SK-N-SH (cell line): Measurements from ENCODE around the gene GDF2. TPM values are rescaled to one million over a fixed set of nuclear protein-coding genes. Genes with fewer than 3 reads are reported as not detected.

Source experiments
- CTCF ChIA-PET: fragments of 300-600, 350-600 bp; formaldehyde crosslinking; extraction: SDS; loops from one replicate; lab custom pipeline; 2021; lab: Yijun Ruan, JAX
- POLR2A ChIA-PET: fragments of 350-600 bp; sonication (Branson Sonifier 250); formaldehyde crosslinking; extraction: SDS; loops from one replicate; lab custom pipeline; 2020; ENCODE audit warnings: antibody characterized with exemption, inconsistent platforms; lab: Yijun Ruan, JAX
- DNase-seq: peaks from one replicate; pipeline ENCODE4 v3.0.0; 2012
- H2AFZ ChIP-seq: fragments of 200-600 bp; sonication (generic); 2 replicates; pipeline ENCODE4 v1.8.1; 2016; ENCODE audit warnings: antibody characterized with exemption, mild to moderate bottlenecking, low read depth
- H3F3A ChIP-seq: fragments of 200-600 bp; sonication (generic); replicated peaks from 2 replicates; pipeline ENCODE3; 2016; ENCODE audit warnings: antibody characterized with exemption, mild to moderate bottlenecking; ENCODE audit not compliant: insufficient read depth
- H3K27ac ChIP-seq, 2 experiments: fragments of 200-500 bp in 1 of 2; fragments of 200-600 bp in 1 of 2; sonication (Bioruptor generic) in 1 of 2; sonication (generic), shearing (Covaris generic) in 1 of 2; 2 replicates each; pipeline versions ENCODE4 v1.5.1 to v1.6.1; 2014 to 2016; ENCODE audit warnings: low read depth in 2 of 2, inconsistent platforms in 1 of 2, low read length in 1 of 2, mild to moderate bottlenecking in 1 of 2, mixed read lengths in 1 of 2
- H3K27me3 ChIP-seq: fragments of 200-600 bp; sonication (generic), shearing (Covaris generic); 2 replicates; pipeline ENCODE4 v1.6.1; 2016; ENCODE audit warnings: mixed run types; ENCODE audit not compliant: insufficient read depth
- H3K36me3 ChIP-seq, 2 experiments: fragments of 200-500 bp in 1 of 2; fragments of 200-600 bp in 1 of 2; sonication (Bioruptor generic) in 1 of 2; sonication (generic) in 1 of 2; replicated peaks in 1 of 2; 2 replicates each; pipeline versions ENCODE3 to v1.5.1; 2014 to 2016; ENCODE audit warnings: low read length in 1 of 2, mild to moderate bottlenecking in 1 of 2; ENCODE audit not compliant: insufficient read depth in 2 of 2, control insufficient read depth in 1 of 2
- H3K4me1 ChIP-seq, 2 experiments: fragments of 200-500 bp in 1 of 2; fragments of 200-600 bp in 1 of 2; sonication (Bioruptor generic) in 1 of 2; sonication (generic), shearing (Covaris generic) in 1 of 2; 2 replicates each; pipeline versions ENCODE4 v1.5.1 to v1.6.1; 2014 to 2016; ENCODE audit warnings: low read depth in 1 of 2, low read length in 1 of 2, mixed run types in 1 of 2; ENCODE audit not compliant: insufficient read depth in 2 of 2, control insufficient read depth in 1 of 2
- H3K4me2 ChIP-seq: fragments of 200-600 bp; sonication (generic), shearing (Covaris generic); 2 replicates; pipeline ENCODE4 v1.6.1; 2017; ENCODE audit warnings: mixed run types
- H3K4me3 ChIP-seq, 2 experiments: fragments of 200-500 bp in 1 of 2; fragments of 200-600 bp in 1 of 2; sonication (Bioruptor generic) in 1 of 2; sonication (generic), shearing (Covaris generic) in 1 of 2; 2 replicates each; pipeline versions ENCODE4 v1.5.1 to v1.8.1; 2014 to 2016; ENCODE audit warnings: low read depth in 2 of 2, inconsistent platforms in 1 of 2, low read length in 1 of 2, mild to moderate bottlenecking in 1 of 2, mixed read lengths in 1 of 2, moderate library complexity in 1 of 2
- H3K79me2 ChIP-seq: fragments of 200-600 bp; sonication (generic); 2 replicates; pipeline ENCODE4 v1.8.1; 2017; ENCODE audit warnings: mild to moderate bottlenecking; ENCODE audit not compliant: insufficient read depth
- H3K9ac ChIP-seq: fragments of 200-600 bp; sonication (generic); 2 replicates; pipeline ENCODE4 v1.6.1; 2017; ENCODE audit warnings: mixed run types
- H3K9me2 ChIP-seq: fragments of 200-600 bp; sonication (generic); 2 replicates; pipeline ENCODE4 v1.6.1; 2017; ENCODE audit warnings: mixed run types
- H3K9me3 ChIP-seq: fragments of 200-600 bp; sonication (generic); 2 replicates; pipeline ENCODE4 v1.6.1; 2017; ENCODE audit warnings: mixed run types, mild to moderate bottlenecking, moderate library complexity
- H4K20me1 ChIP-seq: fragments of 200-600 bp; sonication (generic); 2 replicates; pipeline ENCODE4 v1.6.1; 2017; ENCODE audit warnings: mild to moderate bottlenecking, mixed run types; ENCODE audit not compliant: insufficient read depth
- EP300 ChIP-seq, 2 experiments: IDR thresholded peaks; 2 replicates each; pipeline versions ENCODE4 v1.4.0 to v1.6.1; 2012; ENCODE audit warnings: borderline replicate concordance in 1 of 2, low read depth in 1 of 2, low read length in 1 of 2
- EZH2phosphoT487 ChIP-seq: fragments of 200-600 bp; sonication (generic); IDR thresholded peaks from 2 replicates; pipeline ENCODE4 v1.6.1; 2017; ENCODE audit warnings: low read depth, mixed run types, mild to moderate bottlenecking, antibody characterized with exemption, moderate library complexity, borderline replicate concordance
- FOXJ3 ChIP-seq: sonication (generic); formaldehyde crosslinking; IDR thresholded peaks from 2 replicates; pipeline ENCODE4 v1.5.1; 2020; ENCODE audit warnings: mild to moderate bottlenecking, missing genetic modification reagents
- MEF2A ChIP-seq: IDR thresholded peaks from 2 replicates; pipeline ENCODE4 v1.4.0; 2012; ENCODE audit warnings: low read depth, borderline replicate concordance
- PBX3 ChIP-seq: IDR thresholded peaks from 2 replicates; pipeline ENCODE4; 2012
- RAD21 ChIP-seq: IDR thresholded peaks from 2 replicates; pipeline ENCODE4 v1.6.1; 2012; ENCODE audit warnings: mild to moderate bottlenecking, low read length
- RFX5 ChIP-seq: IDR thresholded peaks from 2 replicates; pipeline ENCODE4 v1.6.1; 2012; ENCODE audit warnings: mild to moderate bottlenecking, improper control_type of control experiment, low read length
- RXRA ChIP-seq: IDR thresholded peaks from 2 replicates; pipeline ENCODE4 v1.4.0; 2012; ENCODE audit warnings: low read depth, mild to moderate bottlenecking, borderline replicate concordance
- YY1 ChIP-seq: IDR thresholded peaks from 2 replicates; pipeline ENCODE4 v1.4.0; 2012; ENCODE audit warnings: low read depth, mild to moderate bottlenecking
- ZBTB33 ChIP-seq: IDR thresholded peaks from 2 replicates; pipeline ENCODE4 v1.4.0; 2012; ENCODE audit warnings: low read depth, borderline replicate concordance
- WGBS: methylation state at CpG from one replicate; pipeline ENCODE4 v1.1.6; 2017; ENCODE audit warnings: low lambda C conversion rate; 5-methylcytosine and 5-hydroxymethylcytosine counted together
- polyA plus RNA-seq, 3 experiments: library from polyadenylated mRNA; depleted of rRNA; stranded (reverse); fragments of >200 nt; gene quantifications; 2 replicates each; pipeline ENCODE4 v1.2.3, GENCODE V29; 2012

GDF2 gene
- not detected in 2 replicates for polyA plus RNA-seq (2012; rRNA removed)
- not detected in 2 replicates for polyA plus RNA-seq (2012; cell fraction: cytosol; rRNA removed)
- polyA plus RNA-seq (2012; cell fraction: nucleus; rRNA removed) = not detected in 2 replicates

- CTCF ChIA-PET = interaction anchor here (0.7 to 2.5 kb wide), 5 partner anchors 10 to 298 kb away, joined by 3 to 17 read pairs (median 7); no protein-coding TSS in a partner anchor
- TF ChIP-seq MEF2A = no peak
- no peak for TF ChIP-seq EZH2phosphoT487
- TF ChIP-seq YY1 = no peak
Observed at GRCh38 chr10:47322300-47323061, at the start of gene GDF2. Gene GDF2 (plus strand): TSS chr10:47322454. CDS start chr10:47322669, 215 bp downstream.

GRCh38 chr10:47276071-47276470 lies 46.2 kb upstream of the GDF2 start:
- Histone ChIP-seq H3F3A (no peaks in the 10 kb centered on the region), H3K4me1 (peaks cover 0 to 4% of the 10 kb centered on the region in 2 experiments; a peak in 1 of 4 replicates), H3K36me3 (no peaks in the 10 kb centered on the region), H2AFZ (no peak overlapping the region), H3K9me3 (no peaks in the 10 kb centered on the region), H3K4me3 (no peak overlapping the region), H3K9ac (no peak overlapping the region), H3K79me2 (no peaks in the 10 kb centered on the region), H3K27ac (no peak overlapping the region), H3K9me2 (no peaks in the 10 kb centered on the region), H3K4me2 (no peak overlapping the region), H4K20me1 (no peaks in the 10 kb centered on the region), H3K27me3 (no peaks in the 10 kb centered on the region)
- TF ChIP-seq YY1 (no peak), FOXJ3 (no peak), PBX3 (no peak)
- ChIA-PET CTCF (interaction anchor here (1.3 kb wide), 1 partner anchor 15 kb away, joined by 4 read pairs; no protein-coding TSS in a partner anchor), POLR2A (no interaction called here)
- WGBS = 13% methylated on average over 2 of the region's 2 CpGs
- no peak for DNase-seq

More at GRCh38 chr10:47322300-47323061, at the start of gene GDF2:
- Histone ChIP-seq H3K4me2 (no peak within 1 kb of the TSS), H2AFZ (no peak within 1 kb of the TSS), H4K20me1 (no peaks in the 10 kb centered on the region), H3K27ac (no peak within 1 kb of the TSS), H3K4me3 (no peak within 1 kb of the TSS), H3K9me2 (no peaks in the 10 kb centered on the region), H3K9ac (no peak within 1 kb of the TSS), H3K9me3 (no peaks in the 10 kb centered on the region), H3F3A (no peaks in the 10 kb centered on the region), H3K4me1 (peaks cover 0 to 16% of the 10 kb centered on the region in 2 experiments; a peak in 1 of 4 replicates), H3K36me3 (no peaks in the 10 kb centered on the region), H3K79me2 (no peaks in the 10 kb centered on the region), H3K27me3 (peaks cover 6% of the 10 kb centered on the region; the same call in 1 of the 2 replicates)
- POLR2A ChIA-PET = no interaction called here
- WGBS = 76% methylated on average over 15 of the region's 35 CpGs
- DNase-seq = no peak

GRCh38 chr10:47276576-47277351 lies 45.5 kb upstream of the GDF2 start:
- H3F3A ChIP-seq = no peaks in the 10 kb centered on the region
- 25% methylated on average over 11 of the region's 11 CpGs for WGBS
- no peaks in the 10 kb centered on the region for H3K79me2 ChIP-seq
- H2AFZ ChIP-seq = no peak overlapping the region
- POLR2A ChIA-PET = no interaction called here
- H3K4me3 ChIP-seq = no peak overlapping the region
- H3K27ac ChIP-seq = no peak overlapping the region
- H3K4me2 ChIP-seq = no peak overlapping the region
- CTCF ChIA-PET = interaction anchor here (1.3 to 4.0 kb wide), 2 partner anchors 15 to 252 kb away, joined by 4 to 18 read pairs; no protein-coding TSS in a partner anchor
- H3K9me2 ChIP-seq = no peaks in the 10 kb centered on the region
- DNase-seq = no peak
- no peaks in the 10 kb centered on the region for H3K36me3 ChIP-seq
- H3K27me3 ChIP-seq = no peaks in the 10 kb centered on the region
- no peaks in the 10 kb centered on the region for H3K9me3 ChIP-seq
- H3K4me1 ChIP-seq = peaks cover 0 to 4% of the 10 kb centered on the region in 2 experiments; a peak in 1 of 4 replicates
- H4K20me1 ChIP-seq = no peaks in the 10 kb centered on the region
- no peak overlapping the region for H3K9ac ChIP-seq
- TF ChIP-seq RAD21 = no peak
- no peak for TF ChIP-seq ZBTB33
- no peak for TF ChIP-seq EP300 (IDR thresholded peaks at IDR 0.05; ENCODE audit: borderline replicate concordance in 1 of 2, low read depth in 1 of 2, low read length in 1 of 2)
- TF ChIP-seq RXRA = no peak
- no peak for TF ChIP-seq RFX5
- TF ChIP-seq EZH2phosphoT487 = no peak
- no peak for TF ChIP-seq FOXJ3
